Fibroblast of lung (primary cell): ENCODE measurements around the gene SERPINB4.

Experiments
- CTCF ChIP-seq, 2 donors: IDR thresholded peaks in 1 of 2; conservative IDR thresholded peaks in 1 of 2; 1 replicate in 1 of 2; 2 replicates in 1 of 2; pipeline ENCODE4 v1.5.1; 2011 to 2012; ENCODE audit warnings: low read length in 2 of 2, control low read depth in 1 of 2, inconsistent platforms in 1 of 2, low read depth in 1 of 2, mild to moderate bottlenecking in 1 of 2
- EZH2 ChIP-seq: IDR thresholded peaks from 2 replicates; pipeline ENCODE4 v1.5.1; 2012; ENCODE audit warnings: low read length, control low read depth, mild to moderate bottlenecking; ENCODE audit errors: missing control alignments

GRCh38 chr18:63606526-63606925 lies 37.5 kb downstream of the SERPINB4 start:
- TF ChIP-seq EZH2 (no peak), CTCF (conservative IDR thresholded peaks at IDR 0.05 in 1 of 2, IDR thresholded peaks at IDR 0.05 in 1 of 2; ENCODE audit: low read depth in 1 of 2, low read length in 2 of 2) (no peak)
